Kidney (tissue), 14 donors: ENCODE measurements around the gene DNAAF6. TPM values are rescaled to one million over a fixed set of nuclear protein-coding genes. Genes with fewer than 3 reads are reported as not detected.
A peak's percentile ranks its signal among the peaks of the same experiment; 100 is the strongest.
"Not testable (repeated sequence)": the region's sequence is repeated elsewhere in the genome, so short reads cannot be mapped to it uniquely, and the experiment has no call there.

Experiments
- DNase-seq, 5 donors: peaks; one replicate each; pipeline ENCODE4 v3.0.0-alpha.2; 2013 to 2020
- FAIRE-seq: peaks from 2 replicates; lab custom pipeline; 2012; peaks lifted over from hg19 to GRCh38; lab: Jason Lieb, UNC
- H3K27ac ChIP-seq, 2 donors: one replicate each; pipeline ENCODE4 v1.7.0; 2013; ENCODE audit warnings: low read depth in 2 of 2, low read length in 2 of 2, inconsistent platforms in 1 of 2
- H3K27me3 ChIP-seq: one replicate; pipeline ENCODE4 v1.7.1; 2013; ENCODE audit warnings: low read length, inconsistent platforms; ENCODE audit not compliant: control insufficient read depth, insufficient read depth
- H3K36me3 ChIP-seq, 3 donors: one replicate each; pipeline versions ENCODE4 v1.7.0 to v1.7.1; 2013; ENCODE audit warnings: low read length in 3 of 3, control low read depth in 1 of 3, inconsistent platforms in 1 of 3; ENCODE audit not compliant: insufficient read depth in 3 of 3, control insufficient read depth in 2 of 3
- H3K4me1 ChIP-seq, 3 donors: one replicate each; pipeline versions ENCODE4 v1.7.0 to v1.7.1; 2013; ENCODE audit warnings: low read length in 3 of 3, inconsistent platforms in 1 of 3, low read depth in 1 of 3; ENCODE audit not compliant: control insufficient read depth in 2 of 3, insufficient read depth in 2 of 3
- H3K4me3 ChIP-seq, 3 donors: one replicate each; pipeline versions ENCODE4 v1.7.0 to v1.8.1; 2013; ENCODE audit warnings: low read length in 3 of 3, control low read depth in 1 of 3, inconsistent platforms in 1 of 3
- H3K9ac ChIP-seq, 3 donors: one replicate each; pipeline versions ENCODE4 v1.7.0 to v1.7.1; 2013; ENCODE audit warnings: low read length in 3 of 3, control low read depth in 1 of 3, inconsistent platforms in 1 of 3
- H3K9me3 ChIP-seq, 3 donors: one replicate each; pipeline versions ENCODE4 v1.7.0 to v1.7.1; 2013; ENCODE audit warnings: low read length in 3 of 3, control low read depth in 1 of 3, inconsistent platforms in 1 of 3; ENCODE audit not compliant: control insufficient read depth in 2 of 3, insufficient read depth in 1 of 3
- CTCF ChIP-seq: IDR thresholded peaks from 3 replicates; pipeline ENCODE4 v1.5.1; 2012; ENCODE audit warnings: mild to moderate bottlenecking, moderate library complexity, borderline replicate concordance; ENCODE audit not compliant: insufficient read depth; ENCODE audit errors: extremely low read depth
- intact Hi-C: fragments of 100-400 bp; cut with DNase I; formaldehyde crosslinking; loops from one replicate; pipeline ENCODE4 v1.11.1; 2022
- polyA plus RNA-seq: library from polyadenylated mRNA; stranded (reverse); fragments of 350-450 nt; fragmentation: Illumina TruSeq; extraction: RNeasy Lipid Tissue Mini Kit (QIAGEN cat#74804); gene quantifications from one replicate; pipeline ENCODE4 v1.2.3, GENCODE V29; 2014; ENCODE audit warnings: low read depth, low replicate concordance; ENCODE audit not compliant: insufficient read depth
- total RNA-seq: library from RNA; stranded (reverse); fragmentation: NEBNext Ultra II Directional; extraction: Animal tissue kit (Norgen Biotek cat#: 25700); gene quantifications from one replicate; pipeline ENCODE4 v1.2.1, GENCODE V29; 2021
- donor health status: control.
- donor health status: control.
- donor health status: control.
- donor health status: control.
- donor health status: control.
- donor health status: DM: yes; HTN: yes; CAD: no.
- donor health status: Normal renal cell carcinoma (clear cell type).

Gene DNAAF6
- total and polyA plus RNA-seq, 2 donors from 2014 or later = not detected

GRCh38 chrX:107197319-107197718, 9.1 kb upstream of the DNAAF6 start:
- no peak for TF ChIP-seq CTCF
- H3K4me1 ChIP-seq = no peaks in the 10 kb centered on the region
- no peaks in the 10 kb centered on the region for H3K36me3 ChIP-seq
- no peaks in the 10 kb centered on the region for H3K9me3 ChIP-seq
- peaks cover 2% of the 10 kb centered on the region for H3K27me3 ChIP-seq
- intact Hi-C loops = no loop called here
- no peak for FAIRE-seq
- no peak for DNase-seq
- no peak overlapping the region for H3K9ac ChIP-seq
- no peak overlapping the region for H3K4me3 ChIP-seq
- no peak overlapping the region for H3K27ac ChIP-seq

DNA sequence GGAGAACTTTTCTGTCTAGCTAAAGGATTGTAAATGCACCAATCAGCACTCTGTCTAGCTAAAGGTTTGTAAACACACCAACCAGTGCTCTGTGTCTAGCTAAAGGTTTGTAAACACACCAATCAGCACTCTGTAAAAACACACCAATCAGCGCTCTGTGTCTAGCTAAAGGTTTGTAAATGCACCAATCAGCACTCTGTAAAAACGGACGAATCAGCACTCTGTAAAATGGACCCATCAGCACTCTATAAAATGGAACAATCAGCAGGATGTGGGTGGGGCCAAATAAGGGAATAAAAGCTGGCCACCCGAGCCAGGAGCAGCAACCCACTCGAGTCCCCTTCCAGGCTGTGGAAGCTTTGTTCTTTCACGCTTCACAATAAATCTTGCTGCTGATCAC, 8.3 kb upstream of the DNAAF6 start:
- DNase-seq, H3K9me3 ChIP-seq, H3K9ac ChIP-seq, H3K4me3 ChIP-seq, H3K36me3 ChIP-seq, H3K4me1 ChIP-seq, FAIRE-seq, H3K27me3 ChIP-seq, H3K27ac ChIP-seq, intact Hi-C loops: not testable (repeated sequence)

DNA sequence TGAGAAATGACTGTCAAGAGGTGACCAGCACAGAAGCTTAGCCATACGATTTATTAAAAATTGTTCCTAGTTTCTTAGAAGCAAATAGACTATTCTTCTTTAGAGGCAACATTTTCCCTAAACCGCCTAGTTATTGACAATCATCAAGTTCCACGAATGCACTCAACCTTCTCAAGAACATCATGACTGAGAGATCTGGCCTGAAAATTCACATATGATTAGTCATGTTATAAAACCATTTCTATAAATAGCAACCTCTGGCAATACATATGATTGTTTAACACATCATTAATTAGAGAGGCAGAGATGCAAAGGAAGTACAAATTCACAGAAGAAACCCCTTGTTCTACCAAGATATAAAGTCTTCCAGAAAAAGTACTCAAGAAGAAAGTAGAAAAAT, 6.9 kb upstream of the DNAAF6 start:
- Histone ChIP-seq H3K9me3 (no peaks in the 10 kb centered on the region), H3K27ac (no peak overlapping the region), H3K36me3 (no peaks in the 10 kb centered on the region), H3K4me3 (no peak overlapping the region), H3K4me1 (no peaks in the 10 kb centered on the region), H3K9ac (no peak overlapping the region), H3K27me3 (peaks cover 2% of the 10 kb centered on the region)
- DNase-seq = no peak
- intact Hi-C loops = no loop called here
- FAIRE-seq = no peak
- no peak for TF ChIP-seq CTCF

- FAIRE-seq = no peak
- Histone ChIP-seq H3K27ac (no peak overlapping the region), H3K36me3 (no peaks in the 10 kb centered on the region), H3K4me1 (no peaks in the 10 kb centered on the region), H3K9me3 (no peaks in the 10 kb centered on the region), H3K4me3 (peak overlapping the region in 2 of 3 donors; percentile 32 to 55), H3K27me3 (no peaks in the 10 kb centered on the region), H3K9ac (no peak overlapping the region)
- DNase-seq = peak in 3 of 5 donors; percentile 15 to 37 (median 22)
- no peak for TF ChIP-seq CTCF
- intact Hi-C loops = no loop called here
These were observed 2.3 kb upstream of the DNAAF6 start for GRCh38 chrX:107204068-107204605.
